Uterus (tissue), 2 donors: Measurements from ENCODE around the gene RRAS2.
A peak's percentile ranks its signal among the peaks of the same experiment; 100 is the strongest.

Source experiments
- POLR2A ChIP-seq, 2 donors: fragments of 450-650 bp; IDR thresholded peaks; one replicate each; pipeline ENCODE4 v1.6.1; 2016; ENCODE audit warnings: antibody characterized with exemption in 2 of 2, mild to moderate bottlenecking in 1 of 2, moderate library complexity in 1 of 2
- TF ChIP-seq, protein P1 (sequence below), 4 experiments: fragments of 200-600 bp in 2 of 4; fragments of 450-650 bp in 2 of 4; sonication (generic) in 2 of 4; IDR thresholded peaks; one replicate each; pipeline ENCODE4 v1.5.1; 2016 to 2019; ENCODE audit warnings: antibody characterized with exemption in 4 of 4, mild to moderate bottlenecking in 2 of 4, moderate library complexity in 1 of 4

DNA sequence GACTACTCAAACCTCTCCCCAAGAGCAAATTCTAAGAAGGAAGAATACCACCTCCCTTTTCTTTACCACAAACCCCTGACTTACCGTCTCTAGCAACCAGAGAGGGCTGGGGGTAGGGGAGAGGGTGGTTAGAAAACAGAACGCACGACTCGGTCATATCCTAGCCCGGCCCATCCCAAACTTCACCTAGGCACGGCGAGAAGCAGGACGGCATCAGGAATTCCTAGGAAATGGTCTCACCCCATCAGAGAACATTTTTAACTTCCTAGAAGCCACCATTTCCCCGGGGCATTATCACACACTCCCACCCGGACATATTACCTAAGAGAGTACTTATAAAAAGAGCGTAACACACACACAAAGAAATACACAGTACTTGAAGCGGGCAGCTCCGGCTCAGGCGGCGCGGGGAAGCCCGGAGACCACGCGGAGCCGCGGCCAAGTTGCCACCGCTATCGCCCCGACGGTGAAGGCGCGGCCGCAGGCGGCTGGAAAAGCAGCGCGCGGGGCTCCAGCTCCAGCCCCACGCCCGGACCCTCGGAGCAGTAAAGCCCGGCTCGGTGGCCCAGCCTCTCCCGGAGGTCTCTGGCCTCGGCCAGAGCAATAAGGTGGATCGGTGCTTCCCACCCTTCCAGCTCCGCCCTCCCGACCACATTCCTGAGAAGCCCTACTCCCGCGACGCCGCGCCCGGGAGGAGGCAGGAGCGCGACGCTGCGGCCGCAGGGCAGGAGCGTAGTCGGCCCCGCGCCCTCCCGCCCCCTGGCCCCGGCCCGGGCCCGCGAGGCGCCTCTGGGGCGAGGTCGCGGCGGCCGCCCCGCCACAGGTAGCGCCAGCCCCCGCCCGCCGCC lies 878 bp downstream of the RRAS2 start:
- TF ChIP-seq, protein P1, sequence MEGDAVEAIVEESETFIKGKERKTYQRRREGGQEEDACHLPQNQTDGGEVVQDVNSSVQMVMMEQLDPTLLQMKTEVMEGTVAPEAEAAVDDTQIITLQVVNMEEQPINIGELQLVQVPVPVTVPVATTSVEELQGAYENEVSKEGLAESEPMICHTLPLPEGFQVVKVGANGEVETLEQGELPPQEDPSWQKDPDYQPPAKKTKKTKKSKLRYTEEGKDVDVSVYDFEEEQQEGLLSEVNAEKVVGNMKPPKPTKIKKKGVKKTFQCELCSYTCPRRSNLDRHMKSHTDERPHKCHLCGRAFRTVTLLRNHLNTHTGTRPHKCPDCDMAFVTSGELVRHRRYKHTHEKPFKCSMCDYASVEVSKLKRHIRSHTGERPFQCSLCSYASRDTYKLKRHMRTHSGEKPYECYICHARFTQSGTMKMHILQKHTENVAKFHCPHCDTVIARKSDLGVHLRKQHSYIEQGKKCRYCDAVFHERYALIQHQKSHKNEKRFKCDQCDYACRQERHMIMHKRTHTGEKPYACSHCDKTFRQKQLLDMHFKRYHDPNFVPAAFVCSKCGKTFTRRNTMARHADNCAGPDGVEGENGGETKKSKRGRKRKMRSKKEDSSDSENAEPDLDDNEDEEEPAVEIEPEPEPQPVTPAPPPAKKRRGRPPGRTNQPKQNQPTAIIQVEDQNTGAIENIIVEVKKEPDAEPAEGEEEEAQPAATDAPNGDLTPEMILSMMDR (IDR thresholded peaks at IDR 0.05): peak in 1 of 4 experiments; percentile 0
- TF ChIP-seq POLR2A (IDR thresholded peaks at IDR 0.05): no peak
